WTC11 (cell line): ENCODE data around the gene ASPHD1.

ENCODE experiments used
- ATF1 ChIP-seq: sonication (generic); formaldehyde crosslinking; IDR thresholded peaks from 2 replicates; pipeline ENCODE4 v1.8.1; 2023; ENCODE audit warnings: mild to moderate bottlenecking, moderate library complexity, missing genetic modification reagents
- CTCF ChIP-seq: fragments of 200-600 bp; IDR thresholded peaks from 2 replicates; pipeline ENCODE4 v1.8.0; 2022; ENCODE audit warnings: antibody characterized with exemption
- JUN ChIP-seq: sonication (generic); formaldehyde crosslinking; IDR thresholded peaks from 2 replicates; pipeline ENCODE4 v1.8.0; 2023; ENCODE audit warnings: mild to moderate bottlenecking, missing genetic modification reagents
- NFYB ChIP-seq: sonication (generic); formaldehyde crosslinking; conservative IDR thresholded peaks from 2 replicates; pipeline ENCODE4 v1.8.0; 2022; ENCODE audit warnings: low read depth, missing genetic modification reagents
- OVOL2 ChIP-seq: fragments of 250-450 bp; sonication (Bioruptor Pico); IDR thresholded peaks from 2 replicates; pipeline ENCODE4 v1.9.0; 2021; ENCODE audit warnings: mild to moderate bottlenecking, borderline replicate concordance
- SMAD4 ChIP-seq: sonication (generic); formaldehyde crosslinking; IDR thresholded peaks from 2 replicates; pipeline ENCODE4 v1.8.0; 2022; ENCODE audit warnings: mild to moderate bottlenecking, missing genetic modification reagents
- TEAD1 ChIP-seq: sonication (generic); formaldehyde crosslinking; IDR thresholded peaks from 2 replicates; pipeline ENCODE4 v1.8.0; 2022; ENCODE audit warnings: mild to moderate bottlenecking, missing genetic modification reagents
- ZNF121 ChIP-seq: sonication (generic); formaldehyde crosslinking; IDR thresholded peaks from 2 replicates; pipeline ENCODE4 v1.8.0; 2023; ENCODE audit warnings: missing genetic modification reagents

DNA sequence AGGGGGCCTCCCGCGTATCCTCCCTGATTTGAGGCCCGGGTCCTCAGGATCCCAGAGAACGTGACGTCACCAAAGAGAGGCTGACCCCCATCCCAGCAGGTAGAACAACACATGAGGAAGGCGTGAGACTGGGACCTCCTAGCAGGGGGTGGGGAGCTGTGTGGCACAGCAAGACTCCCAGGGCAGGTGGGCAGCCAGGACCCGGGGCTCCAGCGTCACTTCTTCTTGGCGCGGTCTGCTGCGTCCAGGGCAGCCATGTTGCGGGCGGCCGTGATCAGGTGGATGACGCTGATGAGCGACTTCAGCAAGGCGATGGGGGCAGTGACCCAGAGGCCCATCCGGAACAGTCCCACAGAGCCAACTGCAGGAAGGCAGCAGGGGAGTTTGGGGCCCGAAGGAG, 41.3 kb upstream of the ASPHD1 start:
- TF ChIP-seq ZNF121 (CRISPR knock-in tag) (no peak), NFYB (CRISPR knock-in tag) (no peak), TEAD1 (CRISPR knock-in tag) (no peak), CTCF (no peak), OVOL2 (CRISPR knock-in tag) (no peak), ATF1 (CRISPR knock-in tag) (no peak), SMAD4 (CRISPR knock-in tag) (no peak), JUN (CRISPR knock-in tag) (no peak)
